NB4 (cell line): ENCODE measurements around the gene LIX1.

Experiments
- DNase-seq: peaks from one replicate; pipeline ENCODE4 v3.0.0; 2010; ENCODE audit warnings: low read depth
- H3K4me3 ChIP-seq: one replicate; pipeline ENCODE4 v1.5.1; 2011; ENCODE audit warnings: mild to moderate bottlenecking, low read depth, low read length, moderate library complexity
- MYC ChIP-seq: IDR thresholded peaks from 2 replicates; pipeline ENCODE4 v1.6.1; 2011; ENCODE audit warnings: low read depth, low read length
- POLR2A ChIP-seq: IDR thresholded peaks from 2 replicates; pipeline ENCODE4 v1.6.1; 2011; ENCODE audit warnings: mild to moderate bottlenecking; ENCODE audit not compliant: insufficient read length; ENCODE audit errors: extremely low read depth
- TF ChIP-seq, protein P1 (sequence below): IDR thresholded peaks from one replicate; pipeline ENCODE4 v1.5.1; 2012; ENCODE audit warnings: low read depth, low read length
- TF ChIP-seq, protein P2 (sequence below): IDR thresholded peaks from 2 replicates; pipeline ENCODE4 v1.6.1; 2011; ENCODE audit warnings: low read depth, low read length

Gene LIX1

GRCh38 chr5:97065475-97065874, 76.9 kb downstream of the LIX1 start:
- H3K4me3 ChIP-seq: no peak overlapping the region
- TF ChIP-seq, protein P1, sequence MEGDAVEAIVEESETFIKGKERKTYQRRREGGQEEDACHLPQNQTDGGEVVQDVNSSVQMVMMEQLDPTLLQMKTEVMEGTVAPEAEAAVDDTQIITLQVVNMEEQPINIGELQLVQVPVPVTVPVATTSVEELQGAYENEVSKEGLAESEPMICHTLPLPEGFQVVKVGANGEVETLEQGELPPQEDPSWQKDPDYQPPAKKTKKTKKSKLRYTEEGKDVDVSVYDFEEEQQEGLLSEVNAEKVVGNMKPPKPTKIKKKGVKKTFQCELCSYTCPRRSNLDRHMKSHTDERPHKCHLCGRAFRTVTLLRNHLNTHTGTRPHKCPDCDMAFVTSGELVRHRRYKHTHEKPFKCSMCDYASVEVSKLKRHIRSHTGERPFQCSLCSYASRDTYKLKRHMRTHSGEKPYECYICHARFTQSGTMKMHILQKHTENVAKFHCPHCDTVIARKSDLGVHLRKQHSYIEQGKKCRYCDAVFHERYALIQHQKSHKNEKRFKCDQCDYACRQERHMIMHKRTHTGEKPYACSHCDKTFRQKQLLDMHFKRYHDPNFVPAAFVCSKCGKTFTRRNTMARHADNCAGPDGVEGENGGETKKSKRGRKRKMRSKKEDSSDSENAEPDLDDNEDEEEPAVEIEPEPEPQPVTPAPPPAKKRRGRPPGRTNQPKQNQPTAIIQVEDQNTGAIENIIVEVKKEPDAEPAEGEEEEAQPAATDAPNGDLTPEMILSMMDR: no peak
- TF ChIP-seq, protein P2, sequence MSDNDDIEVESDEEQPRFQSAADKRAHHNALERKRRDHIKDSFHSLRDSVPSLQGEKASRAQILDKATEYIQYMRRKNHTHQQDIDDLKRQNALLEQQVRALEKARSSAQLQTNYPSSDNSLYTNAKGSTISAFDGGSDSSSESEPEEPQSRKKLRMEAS: no peak
- no peak for TF ChIP-seq POLR2A
- no peak for TF ChIP-seq MYC
- DNase-seq: no peak

GRCh38 chr5:97063251-97063650, 79.2 kb downstream of the LIX1 start:
- TF ChIP-seq, protein P1: no peak
- no peak for DNase-seq
- no peak overlapping the region for H3K4me3 ChIP-seq

DNA sequence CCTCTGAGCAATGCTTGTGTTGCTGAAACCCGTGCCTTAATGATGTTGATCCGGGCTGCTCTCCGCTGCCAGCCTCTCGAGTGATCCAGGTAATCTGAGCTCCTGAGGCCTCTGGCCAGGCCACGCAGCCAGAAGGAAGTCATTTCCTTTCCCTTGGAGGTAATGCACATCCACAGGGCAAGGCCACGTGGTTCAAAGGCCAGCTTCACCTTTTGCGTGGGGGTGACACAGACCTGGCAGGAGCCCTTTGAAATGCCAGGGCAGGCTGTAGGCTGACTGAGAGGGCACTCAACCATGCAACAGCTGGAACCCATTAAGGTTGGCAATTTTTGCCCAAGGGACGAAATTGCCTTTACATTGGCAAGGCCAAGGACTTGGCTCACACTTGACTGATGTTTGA, 80.4 kb downstream of the LIX1 start:
- no peak for DNase-seq
- TF ChIP-seq, protein P2: no peak
- TF ChIP-seq POLR2A (no peak), MYC (no peak)
- TF ChIP-seq, protein P1: no peak
- no peak overlapping the region for H3K4me3 ChIP-seq

DNA sequence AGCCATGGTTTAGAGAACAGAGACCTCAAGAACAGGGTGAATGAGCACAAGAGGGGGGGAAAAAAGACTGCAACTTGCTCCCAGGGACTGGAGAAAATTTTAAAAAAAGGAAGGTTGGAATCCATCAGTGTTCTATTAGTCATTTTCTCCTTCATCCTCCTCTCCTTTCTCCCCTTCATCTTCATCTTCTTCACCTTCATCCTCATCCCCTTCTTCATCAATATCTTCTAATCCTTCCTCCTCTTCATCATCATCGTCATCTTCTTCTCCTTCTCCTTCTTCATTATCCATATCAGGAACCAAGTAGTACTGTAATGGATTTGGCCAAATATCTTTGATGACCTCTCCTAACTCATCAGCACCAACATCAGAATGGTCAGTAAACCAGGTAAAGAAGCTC, 86.1 kb downstream of the LIX1 start:
- H3K4me3 ChIP-seq: no peak overlapping the region
- TF ChIP-seq, protein P2: no peak
- TF ChIP-seq MYC (no peak), POLR2A (no peak)
- TF ChIP-seq, protein P1: no peak
- no peak for DNase-seq

- TF ChIP-seq, protein P1: no peak
- TF ChIP-seq, protein P2: no peak
- TF ChIP-seq POLR2A (no peak), MYC (no peak)
- DNase-seq: no peak
- no peak overlapping the region for H3K4me3 ChIP-seq
Observed at GRCh38 chr5:97049175-97049574, 93.2 kb downstream of the LIX1 start.

- TF ChIP-seq, protein P1: no peak
- no peak for TF ChIP-seq MYC
- no peak overlapping the region for H3K4me3 ChIP-seq
Observed at GRCh38 chr5:97047076-97047475, 95.3 kb downstream of the LIX1 start.

More at GRCh38 chr5:97047076-97047475, 95.3 kb downstream of the LIX1 start:
- DNase-seq: no peak
